ENCODE data around the gene RBM4. TPM values are rescaled to one million over a fixed set of nuclear protein-coding genes. Genes with fewer than 3 reads are reported as not detected.

The RBM4 gene
- total RNA-seq, 1 donor from 2014 or later = 200 TPM

- no peak for DNase-seq (ENCODE audit: low read depth)
Measured at GRCh38 chr11:66688561-66689534, 50.3 kb downstream of the RBM4 start.

- no peak for DNase-seq (ENCODE audit: low read depth)
Measured at GRCh38 chr11:66689661-66690590, 51.4 kb downstream of the RBM4 start.

- no peak for DNase-seq (ENCODE audit: low read depth)
Measured at GRCh38 chr11:66691311-66691980, 52.9 kb downstream of the RBM4 start.

DNA sequence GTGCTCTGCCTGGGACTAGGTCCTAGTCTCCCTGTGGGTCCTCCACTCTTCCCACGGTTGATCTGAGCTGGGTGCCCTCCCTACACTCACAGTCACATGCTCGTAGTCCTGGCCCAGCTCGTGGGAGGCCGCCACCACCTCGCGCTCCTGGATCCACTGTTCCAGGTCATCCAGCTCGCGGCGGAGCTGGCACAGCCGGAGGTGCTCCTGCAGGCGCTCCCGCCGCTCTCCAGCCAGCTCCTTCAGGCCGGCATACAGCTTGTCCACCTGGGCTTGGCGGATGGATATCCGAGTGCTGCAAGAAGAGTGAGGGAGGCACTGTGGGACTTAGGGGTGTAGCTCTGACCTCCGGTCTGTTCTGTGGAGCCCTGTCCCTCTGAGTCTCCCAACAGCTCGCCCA is 53.9 kb downstream of the RBM4 start:
- no peak for DNase-seq (ENCODE audit: low read depth)

DNA sequence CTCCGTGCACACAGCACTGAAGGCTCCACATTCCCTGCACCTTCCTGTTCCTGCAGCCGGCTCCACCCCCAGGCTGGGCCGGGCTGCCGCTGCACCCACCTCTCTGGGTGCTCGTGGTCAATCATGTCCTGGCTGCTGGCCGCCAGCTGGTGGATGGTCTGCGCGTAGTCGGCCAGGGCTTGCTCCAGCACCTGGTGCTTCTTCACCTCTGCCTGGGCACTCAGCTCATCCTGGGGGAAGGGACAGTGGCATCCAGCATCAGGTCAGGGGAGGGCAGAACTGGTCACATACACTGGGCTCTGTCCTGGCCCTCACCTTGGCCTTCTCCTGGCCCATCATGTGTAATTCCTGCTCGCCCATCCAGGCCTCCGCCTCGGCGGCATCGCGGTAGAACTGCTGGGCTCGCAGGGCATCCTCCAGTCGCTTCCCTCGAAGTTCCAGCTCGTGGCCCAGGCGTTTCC is 54.4 kb downstream of the RBM4 start:
- DNase-seq (ENCODE audit: low read depth) = no peak

GRCh38 chr11:66693356-66694055 is 55.0 kb downstream of the RBM4 start:
- no peak for DNase-seq (ENCODE audit: low read depth)

DNA sequence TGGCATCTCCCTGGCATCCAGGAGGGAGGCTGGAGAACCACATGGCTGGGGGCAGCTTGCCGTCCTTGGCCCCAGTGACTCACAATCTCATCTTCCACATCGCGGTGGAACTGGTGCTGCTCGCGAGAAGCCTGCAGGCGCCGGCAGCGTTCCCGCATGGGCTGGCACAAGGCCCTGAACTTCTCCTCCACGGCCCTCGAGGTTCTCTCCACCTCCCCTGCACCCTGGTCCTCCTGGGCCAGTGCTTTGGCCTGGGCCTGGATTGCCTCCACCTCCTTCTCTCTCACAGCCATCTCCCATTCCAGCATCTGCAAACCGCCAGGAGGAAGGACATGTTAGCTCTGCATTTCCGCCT is 55.5 kb downstream of the RBM4 start:
- no peak for DNase-seq (ENCODE audit: low read depth)

DNA sequence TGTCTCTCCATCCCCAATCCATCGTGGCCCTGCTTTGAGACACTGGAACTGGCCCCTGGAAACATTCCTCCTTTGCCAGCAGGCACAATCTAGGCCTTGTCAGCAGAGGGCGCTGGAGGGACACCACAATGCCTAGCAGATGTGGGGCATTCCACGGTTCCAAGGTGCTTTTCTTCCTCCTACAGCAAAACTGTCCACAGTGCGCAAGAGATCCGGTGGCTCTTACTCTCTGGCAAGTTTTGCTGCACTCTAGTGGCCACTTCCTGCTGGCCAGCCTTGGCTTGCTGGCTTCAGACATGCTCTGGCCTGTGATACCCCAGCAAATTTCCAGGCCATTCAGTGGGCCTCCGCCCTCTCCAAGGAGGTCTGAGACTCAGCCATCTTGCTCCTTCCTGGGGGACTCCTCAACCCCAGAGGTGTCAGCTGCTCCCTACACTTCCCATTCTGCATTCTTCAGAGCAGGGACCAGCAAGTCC is 56.3 kb downstream of the RBM4 start:
- DNase-seq (ENCODE audit: low read depth) = peak; percentile 98

Other genes starting within 250 kb of the RBM4 start
- gene NPAS4, start 217.7 kb upstream of the RBM4 start, total RNA-seq = not detected in 2 replicates
- 33.3 and 52.4 TPM in 2 replicates for gene MRPL11, start 199.9 kb upstream of the RBM4 start, total RNA-seq
- 4.9 and 6.7 TPM in 2 replicates for gene PELI3, start 171.8 kb upstream of the RBM4 start, total RNA-seq
- 73.6 and 95.2 TPM in 2 replicates for gene DPP3, start 158.3 kb upstream of the RBM4 start, total RNA-seq
- 20.7 and 120 TPM in 2 replicates for gene BBS1, start 128.1 kb upstream of the RBM4 start, total RNA-seq
- 15.4 and 15.5 TPM in 2 replicates for gene ZDHHC24, start 92.7 kb upstream of the RBM4 start, total RNA-seq
- gene ACTN3, start 91.8 kb upstream of the RBM4 start, total RNA-seq = not detected in 2 replicates
- gene CTSF, start 70.1 kb upstream of the RBM4 start, total RNA-seq = 6.6 and 46.7 TPM in 2 replicates
- gene CCDC87, start 45.6 kb upstream of the RBM4 start, total RNA-seq = 0.35 and 0.80 TPM in 2 replicates
- 21.0 and 23.8 TPM in 2 replicates for gene CCS, start 45.5 kb upstream of the RBM4 start, total RNA-seq
- gene RBM14, start 22.1 kb upstream of the RBM4 start, total RNA-seq = 17.9 and 36.4 TPM in 2 replicates
- 16.1 and 26.7 TPM in 2 replicates for gene RBM4B, start 39.2 kb downstream of the RBM4 start, total RNA-seq
- 88.6 and 208 TPM in 2 replicates for gene SPTBN2, start 90.5 kb downstream of the RBM4 start, total RNA-seq
- gene RCE1, start 204.7 kb downstream of the RBM4 start, total RNA-seq = 23.1 and 26.4 TPM in 2 replicates
- gene LRFN4, start 218.4 kb downstream of the RBM4 start, total RNA-seq = 26.2 and 32.8 TPM in 2 replicates

All from renal cortical epithelial cell (primary cell).